Fibroblast of the conjunctiva (primary cell): Measurements from ENCODE around the gene FOXC2.
"Not testable (repeated sequence)": the region's sequence is repeated elsewhere in the genome, so short reads cannot be mapped to it uniquely, and the experiment has no call there.

Source experiments
- DNase-seq: peaks from one replicate; pipeline ENCODE4 v3.0.0-alpha.2; 2010; ENCODE audit warnings: low read depth

FOXC2 gene

DNA sequence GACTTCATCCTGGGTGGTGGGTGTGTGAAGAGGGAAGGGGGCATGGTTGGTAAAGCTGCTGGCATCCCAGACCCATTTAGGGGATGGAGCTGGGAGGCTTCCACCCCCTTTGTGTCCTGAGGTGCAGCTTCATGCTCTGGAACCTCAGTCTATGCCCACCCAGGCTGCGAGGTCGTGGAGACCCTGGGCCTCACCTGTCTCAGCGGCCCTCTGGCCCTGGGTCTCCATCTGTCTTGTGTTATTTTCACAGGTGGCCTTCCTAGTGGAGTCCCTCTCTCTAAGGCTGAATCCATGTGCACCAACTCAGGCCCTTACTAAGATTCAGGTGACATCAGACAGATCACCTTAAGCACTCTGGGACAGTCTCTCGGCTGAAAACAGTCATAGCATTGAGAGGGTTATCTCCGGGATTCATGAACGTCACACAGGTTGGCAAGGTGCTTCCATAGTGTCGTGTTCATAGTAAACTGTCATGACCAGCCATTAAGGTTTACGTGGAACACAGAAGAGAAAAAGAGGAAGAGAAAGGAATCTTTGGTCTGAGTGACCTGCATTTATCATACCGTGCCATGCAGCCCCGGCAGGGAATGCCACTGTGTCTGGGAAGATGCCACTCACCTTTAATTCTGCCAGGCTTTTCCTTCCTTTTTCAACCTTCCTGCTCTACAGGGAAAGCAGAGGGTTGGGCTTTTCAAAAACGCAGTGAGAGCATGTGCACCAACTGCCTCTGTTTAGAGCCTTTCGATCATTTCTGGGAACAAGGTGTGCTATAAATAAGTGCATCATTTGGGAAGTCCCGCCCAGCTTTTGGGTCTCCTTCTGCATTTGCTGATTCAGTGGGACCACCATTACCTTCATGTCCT lies 7.2 kb downstream of the FOXC2 start:
- DNase-seq: no peak

DNA sequence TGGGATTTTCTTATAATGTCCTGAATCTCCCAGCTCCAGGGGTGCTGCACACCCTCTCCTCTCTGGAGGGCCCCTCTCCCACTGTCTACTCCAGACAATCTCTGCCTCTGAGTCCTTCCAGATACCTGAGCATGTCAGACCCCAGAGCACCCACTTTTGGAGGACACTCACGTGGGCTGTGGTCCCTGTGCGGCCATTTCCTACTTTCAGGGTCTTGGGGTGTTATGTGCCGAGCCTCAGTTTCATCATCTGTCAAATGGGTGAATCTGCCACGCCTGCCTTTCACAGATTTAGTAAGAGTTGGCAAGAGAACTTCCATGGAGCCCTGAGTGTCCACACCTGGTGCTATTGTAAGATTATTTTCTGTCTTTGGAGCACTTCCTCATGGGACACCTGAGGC lies 8.0 kb downstream of the FOXC2 start:
- DNase-seq: no peak

- no peak for DNase-seq
Observed at GRCh38 chr16:86575095-86575685, 8.6 kb downstream of the FOXC2 start.

- DNase-seq: peak; percentile 90
Observed at GRCh38 chr16:86575754-86576557, 9.3 kb downstream of the FOXC2 start.

DNA sequence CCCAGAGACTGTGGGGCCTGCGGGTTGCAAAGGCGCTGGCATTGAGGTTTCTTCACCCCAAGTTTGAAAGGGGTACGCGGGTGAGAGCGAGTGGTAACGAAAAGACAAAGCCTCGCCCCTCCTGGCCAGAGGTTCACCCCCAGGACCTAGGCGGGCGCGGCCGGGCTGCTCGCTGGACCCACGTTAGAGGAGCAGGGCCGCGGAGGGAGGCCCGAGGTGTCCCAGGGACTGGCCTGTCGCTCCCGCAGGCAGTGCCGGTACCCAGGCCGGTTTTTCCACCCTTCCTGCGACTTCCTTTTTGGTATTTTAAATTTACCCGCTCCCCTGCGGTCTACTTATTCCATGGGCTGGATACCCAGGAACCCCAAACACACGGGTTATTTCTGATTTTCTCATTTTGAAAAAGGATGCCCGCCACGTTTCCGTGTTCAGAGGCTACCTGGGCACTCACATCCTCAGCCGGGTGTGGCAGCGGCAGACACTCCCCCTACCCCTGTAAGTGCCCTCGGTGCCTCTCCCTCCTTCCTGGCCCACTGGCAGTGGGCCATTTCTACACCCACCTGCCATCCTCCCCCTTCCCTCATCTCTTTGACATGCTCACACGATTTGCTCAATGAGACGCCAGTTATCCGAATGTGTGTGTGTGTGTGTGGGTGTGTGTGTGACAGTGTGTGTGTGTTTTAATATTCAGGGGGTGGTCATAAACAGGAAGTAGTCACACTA lies 10.1 kb downstream of the FOXC2 start:
- DNase-seq: no peak

DNA sequence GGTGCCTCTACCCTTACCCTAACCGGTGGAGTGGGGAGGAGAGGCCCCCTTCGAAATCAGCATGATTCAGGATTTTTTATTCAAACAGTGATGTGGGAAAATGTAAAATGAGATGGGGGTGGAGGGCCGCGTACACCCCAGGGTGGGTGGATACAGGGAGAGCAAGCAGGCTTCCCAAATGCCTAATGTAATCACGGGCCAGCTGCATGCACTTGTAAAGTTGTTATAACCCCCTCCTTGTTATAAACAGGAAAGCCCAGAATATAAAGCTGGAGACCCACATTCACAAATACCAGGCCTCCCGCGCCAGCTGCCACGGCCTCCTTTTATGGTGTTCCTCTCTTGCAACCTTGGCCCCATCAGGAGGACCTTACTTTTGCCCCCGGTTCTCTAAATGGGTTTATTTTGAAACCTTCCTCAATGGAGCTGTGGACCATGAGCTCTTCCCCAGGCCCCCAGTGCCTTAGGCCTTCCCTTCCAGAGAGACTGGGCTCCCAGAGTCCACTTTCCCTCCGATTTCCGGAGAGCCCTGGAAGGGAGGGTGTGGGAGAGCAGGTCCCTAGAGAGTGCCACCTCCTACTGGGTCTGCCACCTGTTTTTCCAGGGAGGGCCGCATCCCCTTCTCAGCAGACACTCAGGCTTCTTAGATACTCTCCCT lies 10.8 kb downstream of the FOXC2 start:
- no peak for DNase-seq

GRCh38 chr16:86578061-86578599 lies 11.5 kb downstream of the FOXC2 start, which contains the start of gene FOXL1:
TSS of gene FOXL1 (plus strand) at chr16:86578549. CDS start at chr16:86578724, 175 bp downstream.
- DNase-seq: no peak

DNA sequence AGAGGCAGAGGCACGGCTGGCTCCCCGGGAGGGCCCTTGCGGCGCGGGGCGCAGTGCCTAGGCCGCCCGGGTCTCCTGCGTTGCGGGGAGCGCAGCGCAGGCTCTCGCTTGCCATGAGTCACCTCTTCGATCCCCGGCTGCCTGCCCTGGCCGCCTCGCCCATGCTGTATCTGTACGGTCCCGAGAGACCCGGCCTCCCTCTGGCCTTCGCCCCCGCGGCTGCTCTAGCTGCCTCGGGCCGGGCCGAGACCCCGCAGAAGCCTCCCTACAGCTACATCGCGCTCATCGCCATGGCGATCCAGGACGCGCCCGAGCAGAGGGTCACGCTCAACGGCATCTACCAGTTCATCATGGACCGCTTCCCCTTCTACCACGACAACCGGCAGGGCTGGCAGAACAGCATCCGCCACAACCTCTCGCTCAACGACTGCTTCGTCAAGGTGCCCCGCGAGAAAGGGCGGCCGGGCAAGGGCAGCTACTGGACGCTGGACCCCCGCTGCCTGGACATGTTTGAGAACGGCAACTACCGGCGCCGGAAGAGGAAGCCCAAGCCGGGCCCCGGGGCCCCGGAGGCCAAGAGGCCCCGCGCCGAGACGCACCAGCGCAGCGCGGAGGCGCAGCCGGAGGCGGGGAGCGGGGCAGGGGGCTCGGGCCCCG lies 12.1 kb downstream of the FOXC2 start:
- no peak for DNase-seq

DNA sequence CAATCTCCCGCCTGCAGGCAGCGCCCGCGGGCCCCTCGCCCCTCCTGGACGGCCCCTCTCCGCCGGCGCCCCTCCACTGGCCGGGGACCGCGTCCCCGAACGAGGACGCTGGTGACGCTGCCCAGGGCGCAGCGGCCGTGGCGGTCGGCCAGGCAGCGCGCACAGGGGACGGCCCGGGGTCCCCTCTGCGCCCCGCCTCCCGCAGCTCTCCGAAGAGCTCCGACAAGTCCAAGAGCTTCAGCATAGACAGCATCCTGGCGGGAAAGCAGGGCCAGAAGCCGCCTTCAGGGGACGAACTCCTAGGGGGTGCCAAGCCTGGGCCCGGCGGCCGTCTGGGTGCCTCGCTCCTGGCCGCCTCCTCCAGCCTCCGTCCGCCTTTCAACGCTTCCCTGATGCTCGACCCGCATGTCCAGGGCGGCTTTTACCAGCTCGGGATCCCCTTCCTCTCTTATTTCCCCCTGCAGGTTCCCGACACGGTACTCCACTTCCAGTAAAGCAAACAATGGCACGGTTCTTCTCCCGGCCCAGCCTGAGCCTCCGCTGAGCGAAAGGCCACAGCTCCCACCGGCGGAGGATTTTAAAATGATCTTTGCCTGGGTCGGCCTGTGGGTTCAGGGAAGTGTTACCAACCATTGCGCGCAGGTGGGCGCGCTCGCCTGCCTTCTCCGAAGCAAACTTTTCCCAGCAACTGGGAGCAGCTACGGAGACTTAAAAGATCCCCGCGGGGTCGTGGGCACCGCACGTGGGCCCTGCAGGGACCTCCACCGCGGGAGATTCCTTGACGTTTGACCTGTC lies 12.8 kb downstream of the FOXC2 start:
- DNase-seq: no peak

- DNase-seq: no peak
Observed at GRCh38 chr16:86580063-86580790, 13.6 kb downstream of the FOXC2 start.

DNA sequence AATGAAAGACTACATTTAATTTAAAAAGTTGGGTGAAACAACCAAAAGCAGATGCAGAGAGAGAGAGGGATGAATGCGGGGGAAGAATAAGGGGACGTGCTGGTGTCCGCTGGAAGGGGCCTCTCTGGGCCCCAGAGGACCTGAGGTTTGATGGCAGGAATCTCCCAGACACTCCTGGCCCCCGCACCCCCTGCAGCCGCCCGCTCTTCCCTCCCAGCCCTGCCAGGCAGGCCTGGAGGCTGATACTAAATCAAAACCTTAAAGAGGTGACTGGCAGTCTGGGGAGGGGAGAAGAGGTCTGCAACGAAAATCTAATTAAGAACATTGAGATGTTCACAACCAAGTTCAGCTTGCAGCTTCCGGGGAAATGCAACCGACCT lies 14.2 kb downstream of the FOXC2 start:
- DNase-seq: no peak

DNA sequence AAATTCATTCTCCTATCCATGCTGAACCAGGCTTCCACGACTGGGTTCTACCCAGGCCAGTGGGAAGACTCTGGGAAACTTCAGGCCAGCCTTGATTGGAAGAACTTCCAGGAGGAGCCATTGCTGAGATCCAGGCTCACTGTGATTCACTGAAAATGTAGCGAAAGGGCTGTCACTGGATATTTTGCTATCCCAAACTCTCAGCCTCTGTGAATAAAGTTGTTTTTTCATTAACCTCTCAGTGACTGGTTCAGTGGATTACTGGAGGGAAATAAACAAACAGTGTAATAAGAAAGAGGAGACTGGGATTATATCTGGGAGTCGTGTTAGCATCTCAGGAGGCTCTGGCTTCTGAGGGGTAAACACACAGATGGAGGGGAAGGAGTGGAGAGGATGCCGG lies 14.8 kb downstream of the FOXC2 start:
- DNase-seq: no peak

DNA sequence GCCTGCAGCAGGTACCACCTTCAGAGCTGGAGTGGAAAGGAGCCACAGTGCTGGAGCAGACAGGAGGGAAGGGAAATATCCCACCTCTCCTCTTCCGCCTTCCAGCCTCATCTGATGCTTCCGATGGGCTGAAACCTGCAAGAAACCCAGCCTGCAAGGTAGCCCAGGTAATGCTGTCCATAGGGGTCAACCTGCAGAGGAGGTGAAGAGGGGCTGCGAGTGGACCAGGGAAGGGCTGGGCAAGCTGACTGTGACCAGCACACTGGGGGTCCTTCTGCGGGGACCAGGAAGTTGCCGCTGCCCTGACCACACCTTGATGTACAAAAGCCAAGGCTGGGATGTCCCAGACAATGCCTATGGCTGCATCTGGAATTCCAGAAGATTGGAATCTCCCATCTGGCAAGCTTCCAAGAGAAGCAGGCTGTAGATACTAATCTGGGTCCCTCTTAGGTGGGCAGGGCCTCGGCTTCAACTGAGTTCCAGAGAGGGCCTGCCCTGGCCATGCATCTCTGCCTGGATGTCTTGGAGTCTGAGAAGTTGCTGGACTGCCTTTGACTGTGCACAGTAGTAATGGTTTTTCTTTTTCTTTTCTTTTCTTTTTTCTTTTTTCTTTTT lies 17.5 kb downstream of the FOXC2 start:
- no peak for DNase-seq

GRCh38 chr16:86584726-86585721 lies 18.4 kb downstream of the FOXC2 start:
- no peak for DNase-seq

DNA sequence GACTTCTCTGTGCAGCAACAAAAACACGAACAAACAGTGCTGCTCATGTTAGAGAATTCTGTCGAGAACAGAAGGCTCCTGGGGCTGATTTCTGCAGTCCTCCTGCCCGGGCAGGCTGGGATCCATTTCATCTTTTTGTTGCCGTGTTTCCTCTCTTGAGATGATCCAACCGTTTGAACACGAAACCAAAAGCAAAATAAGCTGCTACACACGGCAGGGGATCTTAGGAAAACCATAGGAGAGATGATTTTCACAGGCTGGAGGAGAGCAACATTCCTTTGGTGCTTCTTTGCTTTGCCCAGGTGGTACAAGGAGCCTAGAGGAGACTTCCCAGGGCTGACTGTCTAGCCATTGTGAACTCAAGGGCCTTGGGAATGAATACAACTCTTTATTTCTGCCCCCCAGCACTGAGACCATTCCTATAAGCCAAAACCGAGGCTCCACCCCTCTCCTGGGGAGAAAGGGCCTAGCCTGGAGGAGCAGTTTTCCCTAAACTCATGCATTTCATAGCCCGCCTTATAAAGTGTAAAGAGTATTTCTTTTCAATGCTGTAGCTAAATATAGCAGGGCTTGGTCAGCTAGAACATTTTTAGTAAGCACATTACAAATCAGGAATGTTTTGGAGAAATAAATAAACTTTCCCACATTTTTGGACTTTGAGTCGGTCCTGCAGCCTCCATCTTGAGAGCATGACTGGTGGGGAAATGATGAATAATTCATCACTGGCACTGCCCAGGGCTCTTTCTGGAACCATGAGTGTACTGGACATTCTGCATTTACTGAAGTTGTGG lies 19.4 kb downstream of the FOXC2 start:
- DNase-seq: no peak

- no peak for DNase-seq
Observed at GRCh38 chr16:86587487-86587886, 20.9 kb downstream of the FOXC2 start.

DNA sequence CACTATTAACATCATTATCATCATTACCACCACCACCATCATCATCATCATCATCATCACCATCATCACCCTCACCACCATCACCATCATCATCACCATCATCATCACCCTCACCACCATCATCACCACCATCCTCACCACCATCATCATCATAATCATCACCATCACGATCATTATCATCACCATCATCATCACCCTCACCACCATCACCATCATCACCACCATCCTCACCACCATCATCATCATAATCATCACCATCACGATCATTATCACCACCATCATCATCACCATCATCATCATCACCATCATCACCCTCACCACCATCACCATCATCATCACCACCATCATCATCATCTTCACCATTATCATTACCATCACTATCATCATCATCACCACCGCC lies 21.3 kb downstream of the FOXC2 start:
- DNase-seq: not testable (repeated sequence)
